GM12878 (cell line): ENCODE results near the gene PCDH15.

Source experiments
- CTCF ChIP-seq, 3 experiments: IDR thresholded peaks in 2 of 3; conservative IDR thresholded peaks in 1 of 3; 2 replicates each; pipeline ENCODE4 v1.5.1; 2011; ENCODE audit warnings: low read depth in 3 of 3, low read length in 3 of 3, mild to moderate bottlenecking in 3 of 3, control low read depth in 2 of 3, moderate library complexity in 2 of 3, inconsistent platforms in 1 of 3, mixed read lengths in 1 of 3; ENCODE audit not compliant: control insufficient read depth in 2 of 3, insufficient read depth in 1 of 3; ENCODE audit errors: extremely low read depth in 1 of 3
- EGR1 ChIP-seq, 2 experiments: IDR thresholded peaks; 1 replicate in 1 of 2; 2 replicates in 1 of 2; pipeline ENCODE4 v1.6.1; 2011 to 2012; ENCODE audit warnings: low read depth in 2 of 2, low read length in 2 of 2, borderline replicate concordance in 1 of 2, mild to moderate bottlenecking in 1 of 2, moderate library complexity in 1 of 2
- ESRRA ChIP-seq: IDR thresholded peaks from 2 replicates; pipeline ENCODE4 v1.6.1; 2012; ENCODE audit warnings: mild to moderate bottlenecking, low read length, improper control_type of control experiment
- FOS ChIP-seq: IDR thresholded peaks from 3 replicates; pipeline ENCODE4 v1.6.1; 2011; ENCODE audit warnings: borderline replicate concordance; ENCODE audit not compliant: insufficient read length; ENCODE audit errors: extremely low read depth
- HDAC6 ChIP-seq: fragments of 200-600 bp; sonication (generic); IDR thresholded peaks from one replicate; pipeline ENCODE4 v1.8.0; 2017; ENCODE audit warnings: antibody characterized with exemption; ENCODE audit not compliant: unreplicated experiment
- MLLT1 ChIP-seq: fragments of 450-650 bp; IDR thresholded peaks from 2 replicates; pipeline ENCODE4 v1.6.1; 2016; ENCODE audit warnings: mild to moderate bottlenecking
- MYC ChIP-seq: IDR thresholded peaks from 2 replicates; pipeline ENCODE4 v1.6.1; 2011; ENCODE audit warnings: mild to moderate bottlenecking, low read length, moderate library complexity, inconsistent platforms; ENCODE audit not compliant: insufficient read depth, insufficient replicate concordance, insufficient read length, severe bottlenecking
- POLR2A ChIP-seq: IDR thresholded peaks from 2 replicates; pipeline ENCODE4 v1.6.1; 2011; ENCODE audit warnings: low read depth, mild to moderate bottlenecking, low read length
- POLR2AphosphoS5 ChIP-seq: IDR thresholded peaks from 2 replicates; pipeline ENCODE4 v1.6.1; 2011; ENCODE audit warnings: mild to moderate bottlenecking, low read length, inconsistent platforms
- TCF12 ChIP-seq: IDR thresholded peaks from 2 replicates; pipeline ENCODE4 v1.6.1; 2011; ENCODE audit warnings: low read depth, mild to moderate bottlenecking, low read length
- TCF7 ChIP-seq: IDR thresholded peaks from 2 replicates; pipeline ENCODE4 v1.6.1; 2014; ENCODE audit warnings: antibody characterized with exemption, borderline replicate concordance
- USF2 ChIP-seq: IDR thresholded peaks from 2 replicates; pipeline ENCODE4 v1.6.1; 2011; ENCODE audit warnings: low read depth, low read length, improper control_type of control experiment, borderline replicate concordance
- ZZZ3 ChIP-seq: IDR thresholded peaks from 2 replicates; pipeline ENCODE4 v1.6.1; 2011; ENCODE audit warnings: low read depth; ENCODE audit not compliant: control insufficient read depth, insufficient read length

- TF ChIP-seq ZZZ3 (no peak), USF2 (no peak), MLLT1 (no peak), POLR2AphosphoS5 (no peak), EGR1 (IDR thresholded peaks at IDR 0.05; ENCODE audit: borderline replicate concordance in 1 of 2, low read depth in 2 of 2, low read length in 2 of 2) (no peak), HDAC6 (no peak), TCF7 (no peak), POLR2A (no peak), MYC (no peak), ESRRA (no peak), FOS (no peak), TCF12 (no peak), CTCF (IDR thresholded peaks at IDR 0.05 in 2 of 3, conservative IDR thresholded peaks at IDR 0.05 in 1 of 3; ENCODE audit: control insufficient read depth in 2 of 3, extremely low read depth in 1 of 3, insufficient read depth in 1 of 3, low read depth in 3 of 3, low read length in 3 of 3) (no peak)
Observed at GRCh38 chr10:54622017-54622416, 179.0 kb downstream of the PCDH15 start.
